Measurements from ENCODE around the gene B4GALT6. TPM values are rescaled to one million over a fixed set of nuclear protein-coding genes. Genes with fewer than 3 reads are reported as not detected.

B4GALT6 gene
- total and polyA plus RNA-seq, 2 of the 13 experiments (the other 11 are each of a cell fraction or from before 2014, with no cell fraction given) = 1.9 to 3.3 TPM

DNA sequence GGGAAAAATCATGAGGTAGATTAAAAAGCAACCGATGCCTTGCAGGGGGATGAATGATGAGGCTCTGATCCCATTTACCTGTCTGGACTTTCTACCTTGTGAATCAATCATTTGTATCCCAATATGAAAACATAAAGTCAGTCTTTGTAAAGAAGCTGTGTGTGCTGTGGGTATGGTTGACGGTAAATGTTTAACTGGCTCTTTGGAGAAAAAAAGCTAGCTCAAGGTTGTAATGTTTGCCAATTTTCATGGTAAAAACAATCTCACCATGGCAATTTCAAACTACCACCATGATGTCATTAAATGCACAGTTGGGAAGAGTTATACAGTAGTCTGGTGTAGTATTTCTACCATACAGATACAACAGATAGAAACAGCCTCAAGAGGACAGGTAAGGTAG lies 78.1 kb downstream of the B4GALT6 start (continued):
- no peak for TF ChIP-seq SRSF4 (IDR thresholded peaks at IDR 0.05; ENCODE audit: low read depth, low read length, poor library complexity, severe bottlenecking)

GRCh38 chr18:31603315-31603714 lies 81.1 kb downstream of the B4GALT6 start:
- FAIRE-seq (no peak), DNase-seq (ENCODE audit: low spot score) (no peak), ATAC-seq (no peak)
- TF ChIP-seq, protein P1, sequence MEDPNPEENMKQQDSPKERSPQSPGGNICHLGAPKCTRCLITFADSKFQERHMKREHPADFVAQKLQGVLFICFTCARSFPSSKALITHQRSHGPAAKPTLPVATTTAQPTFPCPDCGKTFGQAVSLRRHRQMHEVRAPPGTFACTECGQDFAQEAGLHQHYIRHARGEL (CRISPR knock-in tag; IDR thresholded peaks at IDR 0.05) = no peak
- TF ChIP-seq ZBTB7A (CRISPR knock-in tag; IDR thresholded peaks at IDR 0.05) (no peak), NRL (CRISPR knock-in tag; IDR thresholded peaks at IDR 0.05; ENCODE audit: borderline replicate concordance) (no peak), POLR2AphosphoS5 (IDR thresholded peaks at IDR 0.05; ENCODE audit: low read depth, low read length) (no peak), ZNF543 (CRISPR knock-in tag; IDR thresholded peaks at IDR 0.05) (no peak), NCOA2 (CRISPR knock-in tag; IDR thresholded peaks at IDR 0.05) (no peak), KDM3A (CRISPR knock-in tag; IDR thresholded peaks at IDR 0.05; ENCODE audit: low read depth) (no peak), SOX5 (CRISPR knock-in tag; IDR thresholded peaks at IDR 0.05; ENCODE audit: borderline replicate concordance) (no peak)
- H3K36me3 ChIP-seq (replicated peaks in 1 of 2; ENCODE audit: control insufficient read depth in 1 of 2, insufficient read depth in 2 of 2, low read length in 2 of 2) = peaks cover 0 to 9% of the 10 kb centered on the region in 2 experiments; a peak in 2 of 5 replicates
- H3K27me3 ChIP-seq (ENCODE audit: control insufficient read depth in 1 of 2, insufficient read depth in 2 of 2, low read length in 2 of 2) = no peaks in the 10 kb centered on the region
- no peaks in the 10 kb centered on the region for H3K9me3 ChIP-seq (ENCODE audit: low read length)
- in situ Hi-C loops (cut with HindIII; ENCODE audit: extremely low pct_ligation_motif_present, low pct_unique_long_range_greater_than_20kb) (no loop called here), intact Hi-C loops (cut with micrococcal nuclease; ENCODE audit: unreplicated experiment) (loop anchor here (10.0 kb wide), 1 partner anchor 211 kb away; no protein-coding TSS in a partner anchor)
- BruUV-seq (replicated peaks) = no TSS peak
- POLR2A ChIA-PET = no interaction called here
- no peaks in the 10 kb centered on the region for H4K20me1 ChIP-seq (ENCODE audit: insufficient read depth, low read length)
- no peak overlapping the region for H3K4me2 ChIP-seq (ENCODE audit: low read depth, low read length)
- no peak overlapping the region for H3K4me3 ChIP-seq (replicated peaks in 1 of 3; ENCODE audit: insufficient read depth in 1 of 3, low read depth in 2 of 3, low read length in 3 of 3)
- peaks cover 38% of the 10 kb centered on the region for H3K4me1 ChIP-seq (ENCODE audit: insufficient read depth, low read length)
- no peak overlapping the region for H3K27ac ChIP-seq (ENCODE audit: extremely low read length, insufficient read depth, low read length)
- no peak overlapping the region for H2AFZ ChIP-seq (ENCODE audit: low read length)
- CTCF ChIA-PET (ENCODE audit: low intra/inter-chr PET ratio, low total read pairs) = no interaction called here
- H3K79me2 ChIP-seq (ENCODE audit: insufficient read depth, low read length) = no peaks in the 10 kb centered on the region
- no peak overlapping the region for H3K9ac ChIP-seq (ENCODE audit: insufficient read depth, low read depth, low read length)

Data from HepG2 (cell line).